ENCODE measurements around the gene ANO3.

DNA sequence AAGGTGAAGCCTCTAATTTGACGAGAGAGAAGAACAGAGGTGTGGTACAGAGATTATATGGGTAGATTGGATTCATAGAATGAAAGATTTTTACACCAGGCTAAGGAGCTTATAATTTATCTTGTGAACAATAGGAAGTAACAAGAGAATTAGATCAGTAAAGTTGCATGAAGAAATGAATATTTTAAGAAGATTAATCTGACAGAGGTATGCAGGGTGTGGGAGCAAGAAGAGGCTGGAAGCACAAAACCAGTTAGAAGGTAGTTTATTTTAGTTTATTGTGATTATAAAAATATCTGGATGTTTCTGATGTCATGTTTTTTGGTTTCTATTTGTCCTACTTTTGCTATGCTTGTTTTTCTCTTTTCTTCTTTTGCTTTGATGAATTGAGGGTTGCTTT, 374.3 kb downstream of the ANO3 start:
- TF ChIP-seq, protein P1, sequence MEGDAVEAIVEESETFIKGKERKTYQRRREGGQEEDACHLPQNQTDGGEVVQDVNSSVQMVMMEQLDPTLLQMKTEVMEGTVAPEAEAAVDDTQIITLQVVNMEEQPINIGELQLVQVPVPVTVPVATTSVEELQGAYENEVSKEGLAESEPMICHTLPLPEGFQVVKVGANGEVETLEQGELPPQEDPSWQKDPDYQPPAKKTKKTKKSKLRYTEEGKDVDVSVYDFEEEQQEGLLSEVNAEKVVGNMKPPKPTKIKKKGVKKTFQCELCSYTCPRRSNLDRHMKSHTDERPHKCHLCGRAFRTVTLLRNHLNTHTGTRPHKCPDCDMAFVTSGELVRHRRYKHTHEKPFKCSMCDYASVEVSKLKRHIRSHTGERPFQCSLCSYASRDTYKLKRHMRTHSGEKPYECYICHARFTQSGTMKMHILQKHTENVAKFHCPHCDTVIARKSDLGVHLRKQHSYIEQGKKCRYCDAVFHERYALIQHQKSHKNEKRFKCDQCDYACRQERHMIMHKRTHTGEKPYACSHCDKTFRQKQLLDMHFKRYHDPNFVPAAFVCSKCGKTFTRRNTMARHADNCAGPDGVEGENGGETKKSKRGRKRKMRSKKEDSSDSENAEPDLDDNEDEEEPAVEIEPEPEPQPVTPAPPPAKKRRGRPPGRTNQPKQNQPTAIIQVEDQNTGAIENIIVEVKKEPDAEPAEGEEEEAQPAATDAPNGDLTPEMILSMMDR (IDR thresholded peaks at IDR 0.05): no peak
- TF ChIP-seq POLR2A (IDR thresholded peaks at IDR 0.05): no peak

Measured in right lobe of liver (tissue), 4 donors.